GM23338 (cell line): ENCODE measurements around the gene RAB3GAP2. TPM values are rescaled to one million over a fixed set of nuclear protein-coding genes. Genes with fewer than 3 reads are reported as not detected.

Experiments used
- ATAC-seq: fragments of 200-7000 bp; cut with Tn5 transposase; 3 replicates; pipeline ENCODE4 v1.9.1; 2020
- DNase-seq: peaks from one replicate; pipeline ENCODE4 v3.0.0-alpha.2; 2015; ENCODE audit warnings: low spot score
- H2AFZ ChIP-seq: fragments of 200-600 bp; sonication (generic); 2 replicates; pipeline ENCODE4 v1.8.0; 2016; ENCODE audit warnings: antibody characterized with exemption, mild to moderate bottlenecking, moderate library complexity
- H3F3A ChIP-seq: fragments of 200-600 bp; sonication (generic); replicated peaks from 2 replicates; pipeline ENCODE4 v1.8.0; 2017; ENCODE audit warnings: antibody characterized with exemption, mixed run types, low read depth
- H3K27ac ChIP-seq: fragments of 200-600 bp; sonication (generic); 2 replicates; pipeline ENCODE4 v1.6.1; 2016; ENCODE audit warnings: low read depth
- H3K27me3 ChIP-seq: fragments of 200-600 bp; sonication (generic); 2 replicates; pipeline ENCODE4 v1.8.0; 2016; ENCODE audit warnings: mild to moderate bottlenecking, mixed run types, moderate library complexity; ENCODE audit not compliant: insufficient read depth
- H3K36me3 ChIP-seq: fragments of 200-600 bp; sonication (generic); 2 replicates; pipeline ENCODE4 v1.8.0; 2016; ENCODE audit warnings: mild to moderate bottlenecking; ENCODE audit not compliant: insufficient read depth
- H3K4me1 ChIP-seq: fragments of 200-600 bp; sonication (generic); 2 replicates; pipeline ENCODE4 v1.8.0; 2016; ENCODE audit warnings: mild to moderate bottlenecking, moderate library complexity; ENCODE audit not compliant: insufficient read depth
- H3K4me2 ChIP-seq: fragments of 200-600 bp; sonication (generic); 2 replicates; pipeline ENCODE4 v1.7.1; 2017; ENCODE audit warnings: mixed run types
- H3K4me3 ChIP-seq: fragments of 200-600 bp; sonication (generic); 2 replicates; pipeline ENCODE4 v1.6.1; 2016; ENCODE audit warnings: mixed run types
- H3K79me2 ChIP-seq: fragments of 200-600 bp; sonication (generic); replicated peaks from 2 replicates; pipeline ENCODE4 v1.8.0; 2017; ENCODE audit warnings: mild to moderate bottlenecking; ENCODE audit not compliant: insufficient read depth
- H3K9me2 ChIP-seq: fragments of 200-600 bp; sonication (generic); 2 replicates; pipeline ENCODE4 v1.8.0; 2017; ENCODE audit not compliant: insufficient read depth
- H4K20me1 ChIP-seq: fragments of 200-600 bp; sonication (generic); replicated peaks from 2 replicates; pipeline ENCODE4 v1.8.0; 2017; ENCODE audit warnings: mild to moderate bottlenecking; ENCODE audit not compliant: insufficient read depth
- H3K27ac Mint-ChIP-seq: 2 replicates; pipeline ENCODE4 v1.8.0; 2020; ENCODE audit warnings: inconsistent platforms, mild to moderate bottlenecking, moderate library complexity, mixed read lengths
- H3K27me3 Mint-ChIP-seq: 3 replicates; pipeline ENCODE4 v1.8.0; 2022; ENCODE audit warnings: low read depth, mild to moderate bottlenecking, moderate library complexity, mixed read lengths, inconsistent platforms; ENCODE audit not compliant: insufficient read depth, poor library complexity
- H3K36me3 Mint-ChIP-seq: 3 replicates; pipeline ENCODE4 v1.8.0; 2021; ENCODE audit warnings: low read depth, mild to moderate bottlenecking, inconsistent platforms, moderate library complexity, mixed read lengths
- H3K4me1 Mint-ChIP-seq: 3 replicates; pipeline ENCODE4 v1.8.0; 2020; ENCODE audit warnings: mild to moderate bottlenecking, inconsistent platforms, mixed read lengths
- H3K4me3 Mint-ChIP-seq: 3 replicates; pipeline ENCODE4 v1.8.0; 2021; ENCODE audit warnings: moderate library complexity, mild to moderate bottlenecking, inconsistent platforms, mixed read lengths
- H3K9me3 Mint-ChIP-seq: 3 replicates; pipeline ENCODE4 v1.8.0; 2020; ENCODE audit warnings: moderate library complexity, mild to moderate bottlenecking, inconsistent platforms, mixed read lengths
- CREB1 ChIP-seq: fragments of 250-450 bp; sonication (Bioruptor Pico); IDR thresholded peaks from 2 replicates; pipeline ENCODE4 v1.5.0; 2020; ENCODE audit warnings: low read depth, mild to moderate bottlenecking, moderate library complexity
- EZH2 ChIP-seq: fragments of 200-600 bp; sonication (generic); IDR thresholded peaks from one replicate; pipeline ENCODE4 v1.8.0; 2017; ENCODE audit warnings: antibody characterized with exemption, mild to moderate bottlenecking, low read depth; ENCODE audit not compliant: unreplicated experiment
- EZH2phosphoT487 ChIP-seq: fragments of 200-600 bp; sonication (generic); IDR thresholded peaks from one replicate; pipeline ENCODE4 v1.8.1; 2018; ENCODE audit warnings: antibody characterized with exemption; ENCODE audit not compliant: unreplicated experiment
- JUNB ChIP-seq: IDR thresholded peaks from one replicate; pipeline ENCODE4 v1.6.1; 2016; ENCODE audit warnings: antibody characterized with exemption; ENCODE audit not compliant: unreplicated experiment
- NANOG ChIP-seq: IDR thresholded peaks from 2 replicates; pipeline ENCODE4 v1.6.1; 2016; ENCODE audit warnings: antibody characterized with exemption, borderline replicate concordance
- POLR2AphosphoS5 ChIP-seq: IDR thresholded peaks from 2 replicates; pipeline ENCODE4 v1.6.1; 2016; ENCODE audit warnings: antibody characterized with exemption, low read depth
- STAT1 ChIP-seq: IDR thresholded peaks from one replicate; pipeline ENCODE4 v1.6.1; 2016; ENCODE audit warnings: antibody characterized with exemption; ENCODE audit not compliant: unreplicated experiment
- ZNF114 ChIP-seq: fragments of 250-450 bp; sonication (Bioruptor Pico); IDR thresholded peaks from 2 replicates; pipeline ENCODE4 v1.5.0; 2020; ENCODE audit warnings: mild to moderate bottlenecking, moderate library complexity
- ZNF331 ChIP-seq: fragments of 250-450 bp; sonication (Bioruptor Pico); IDR thresholded peaks from 2 replicates; pipeline ENCODE4 v1.5.0; 2020; ENCODE audit warnings: low read depth, mild to moderate bottlenecking, moderate library complexity
- polyA plus RNA-seq: library from polyadenylated mRNA; unstranded; fragments of >200 nt; fragmentation: Nextera tagmentation; extraction: Ambion mirVana; gene quantifications from 2 replicates; pipeline ENCODE4 v1.2.1, GENCODE V29; 2016
- total RNA-seq: library from RNA; depleted of rRNA; stranded (reverse); fragments of >200 nt; shearing (Covaris generic); gene quantifications from 2 replicates; pipeline ENCODE4 v1.2.3, GENCODE V29; 2014
- TF ChIP-seq, protein P1 (sequence below): IDR thresholded peaks from one replicate; pipeline ENCODE4 v1.6.1; 2018; ENCODE audit warnings: antibody characterized with exemption; ENCODE audit not compliant: unreplicated experiment
- TF ChIP-seq, protein P2 (sequence below), 2 experiments: fragments of 200-600 bp in 1 of 2; sonication (generic) in 1 of 2; conservative IDR thresholded peaks; 2 replicates each; pipeline versions ENCODE4 v1.5.1 to v1.6.1; 2016 to 2017; ENCODE audit warnings: antibody characterized with exemption in 2 of 2, low read depth in 2 of 2, mild to moderate bottlenecking in 2 of 2, moderate library complexity in 1 of 2
- TF ChIP-seq, protein P3 (sequence below): IDR thresholded peaks from 2 replicates; pipeline ENCODE4 v1.6.1; 2016; ENCODE audit warnings: antibody characterized with exemption
- TF ChIP-seq, protein P4 (sequence below): fragments of 250-450 bp; sonication (Bioruptor Pico); IDR thresholded peaks from 2 replicates; pipeline ENCODE4 v1.5.0; 2020; ENCODE audit warnings: mild to moderate bottlenecking, moderate library complexity

RAB3GAP2 gene
- total and polyA plus RNA-seq, 2 experiments from 2014 or later: 19.4 to 44.6 TPM

DNA sequence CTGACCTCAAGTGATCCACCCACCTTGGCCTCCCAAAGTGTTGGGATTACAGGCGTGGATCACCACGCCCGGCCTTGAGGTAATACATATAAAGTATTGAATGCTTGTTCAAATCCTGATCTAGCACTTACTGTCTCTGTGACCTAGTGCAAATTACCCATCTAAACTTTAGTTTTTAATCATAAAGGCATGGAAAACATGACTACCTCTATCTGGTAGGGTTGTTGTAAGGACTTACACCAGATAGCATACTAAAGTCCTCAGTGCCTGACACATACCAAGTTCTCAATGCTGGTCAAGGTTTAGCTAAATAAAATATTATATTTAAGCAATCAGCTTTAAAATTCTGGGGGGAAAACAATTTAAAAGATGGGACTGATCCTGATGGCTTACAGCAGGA lies 38.3 kb downstream of the RAB3GAP2 start:
- peaks cover 8% of the 10 kb centered on the region for H4K20me1 ChIP-seq
- H3K27ac ChIP-seq: no peak overlapping the region
- H3K27me3 ChIP-seq: no peaks in the 10 kb centered on the region
- no peak overlapping the region for H3K4me3 Mint-ChIP-seq
- no peak for DNase-seq
- H3K9me3 Mint-ChIP-seq: no peaks in the 10 kb centered on the region
- H3K27me3 Mint-ChIP-seq: no peaks in the 10 kb centered on the region
- no peak for ATAC-seq
- H3K36me3 ChIP-seq: no peaks in the 10 kb centered on the region
- H3K4me3 ChIP-seq: no peak overlapping the region
- peaks cover 84% of the 10 kb centered on the region for H3K79me2 ChIP-seq
- H3K36me3 Mint-ChIP-seq: no peaks in the 10 kb centered on the region
- H3K27ac Mint-ChIP-seq: no peak overlapping the region
- no peak overlapping the region for H3K4me2 ChIP-seq
- H3F3A ChIP-seq: no peaks in the 10 kb centered on the region
- peaks cover 42% of the 10 kb centered on the region for H3K4me1 Mint-ChIP-seq
- H2AFZ ChIP-seq: no peak overlapping the region
- peaks cover 39% of the 10 kb centered on the region for H3K4me1 ChIP-seq
- TF ChIP-seq, protein P1, sequence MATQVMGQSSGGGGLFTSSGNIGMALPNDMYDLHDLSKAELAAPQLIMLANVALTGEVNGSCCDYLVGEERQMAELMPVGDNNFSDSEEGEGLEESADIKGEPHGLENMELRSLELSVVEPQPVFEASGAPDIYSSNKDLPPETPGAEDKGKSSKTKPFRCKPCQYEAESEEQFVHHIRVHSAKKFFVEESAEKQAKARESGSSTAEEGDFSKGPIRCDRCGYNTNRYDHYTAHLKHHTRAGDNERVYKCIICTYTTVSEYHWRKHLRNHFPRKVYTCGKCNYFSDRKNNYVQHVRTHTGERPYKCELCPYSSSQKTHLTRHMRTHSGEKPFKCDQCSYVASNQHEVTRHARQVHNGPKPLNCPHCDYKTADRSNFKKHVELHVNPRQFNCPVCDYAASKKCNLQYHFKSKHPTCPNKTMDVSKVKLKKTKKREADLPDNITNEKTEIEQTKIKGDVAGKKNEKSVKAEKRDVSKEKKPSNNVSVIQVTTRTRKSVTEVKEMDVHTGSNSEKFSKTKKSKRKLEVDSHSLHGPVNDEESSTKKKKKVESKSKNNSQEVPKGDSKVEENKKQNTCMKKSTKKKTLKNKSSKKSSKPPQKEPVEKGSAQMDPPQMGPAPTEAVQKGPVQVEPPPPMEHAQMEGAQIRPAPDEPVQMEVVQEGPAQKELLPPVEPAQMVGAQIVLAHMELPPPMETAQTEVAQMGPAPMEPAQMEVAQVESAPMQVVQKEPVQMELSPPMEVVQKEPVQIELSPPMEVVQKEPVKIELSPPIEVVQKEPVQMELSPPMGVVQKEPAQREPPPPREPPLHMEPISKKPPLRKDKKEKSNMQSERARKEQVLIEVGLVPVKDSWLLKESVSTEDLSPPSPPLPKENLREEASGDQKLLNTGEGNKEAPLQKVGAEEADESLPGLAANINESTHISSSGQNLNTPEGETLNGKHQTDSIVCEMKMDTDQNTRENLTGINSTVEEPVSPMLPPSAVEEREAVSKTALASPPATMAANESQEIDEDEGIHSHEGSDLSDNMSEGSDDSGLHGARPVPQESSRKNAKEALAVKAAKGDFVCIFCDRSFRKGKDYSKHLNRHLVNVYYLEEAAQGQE: no peak
- TF ChIP-seq ZNF331 (CRISPR knock-in tag) (no peak), CREB1 (no peak), POLR2AphosphoS5 (no peak), ZNF114 (CRISPR knock-in tag) (no peak), EZH2phosphoT487 (no peak), NANOG (no peak), STAT1 (no peak), JUNB (no peak), EZH2 (no peak)
- TF ChIP-seq, protein P2, sequence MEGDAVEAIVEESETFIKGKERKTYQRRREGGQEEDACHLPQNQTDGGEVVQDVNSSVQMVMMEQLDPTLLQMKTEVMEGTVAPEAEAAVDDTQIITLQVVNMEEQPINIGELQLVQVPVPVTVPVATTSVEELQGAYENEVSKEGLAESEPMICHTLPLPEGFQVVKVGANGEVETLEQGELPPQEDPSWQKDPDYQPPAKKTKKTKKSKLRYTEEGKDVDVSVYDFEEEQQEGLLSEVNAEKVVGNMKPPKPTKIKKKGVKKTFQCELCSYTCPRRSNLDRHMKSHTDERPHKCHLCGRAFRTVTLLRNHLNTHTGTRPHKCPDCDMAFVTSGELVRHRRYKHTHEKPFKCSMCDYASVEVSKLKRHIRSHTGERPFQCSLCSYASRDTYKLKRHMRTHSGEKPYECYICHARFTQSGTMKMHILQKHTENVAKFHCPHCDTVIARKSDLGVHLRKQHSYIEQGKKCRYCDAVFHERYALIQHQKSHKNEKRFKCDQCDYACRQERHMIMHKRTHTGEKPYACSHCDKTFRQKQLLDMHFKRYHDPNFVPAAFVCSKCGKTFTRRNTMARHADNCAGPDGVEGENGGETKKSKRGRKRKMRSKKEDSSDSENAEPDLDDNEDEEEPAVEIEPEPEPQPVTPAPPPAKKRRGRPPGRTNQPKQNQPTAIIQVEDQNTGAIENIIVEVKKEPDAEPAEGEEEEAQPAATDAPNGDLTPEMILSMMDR (conservative IDR thresholded peaks at IDR 0.05; ENCODE audit: low read depth in 2 of 2): no peak
- TF ChIP-seq, protein P3, sequence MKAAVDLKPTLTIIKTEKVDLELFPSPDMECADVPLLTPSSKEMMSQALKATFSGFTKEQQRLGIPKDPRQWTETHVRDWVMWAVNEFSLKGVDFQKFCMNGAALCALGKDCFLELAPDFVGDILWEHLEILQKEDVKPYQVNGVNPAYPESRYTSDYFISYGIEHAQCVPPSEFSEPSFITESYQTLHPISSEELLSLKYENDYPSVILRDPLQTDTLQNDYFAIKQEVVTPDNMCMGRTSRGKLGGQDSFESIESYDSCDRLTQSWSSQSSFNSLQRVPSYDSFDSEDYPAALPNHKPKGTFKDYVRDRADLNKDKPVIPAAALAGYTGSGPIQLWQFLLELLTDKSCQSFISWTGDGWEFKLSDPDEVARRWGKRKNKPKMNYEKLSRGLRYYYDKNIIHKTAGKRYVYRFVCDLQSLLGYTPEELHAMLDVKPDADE: no peak
- TF ChIP-seq, protein P4, sequence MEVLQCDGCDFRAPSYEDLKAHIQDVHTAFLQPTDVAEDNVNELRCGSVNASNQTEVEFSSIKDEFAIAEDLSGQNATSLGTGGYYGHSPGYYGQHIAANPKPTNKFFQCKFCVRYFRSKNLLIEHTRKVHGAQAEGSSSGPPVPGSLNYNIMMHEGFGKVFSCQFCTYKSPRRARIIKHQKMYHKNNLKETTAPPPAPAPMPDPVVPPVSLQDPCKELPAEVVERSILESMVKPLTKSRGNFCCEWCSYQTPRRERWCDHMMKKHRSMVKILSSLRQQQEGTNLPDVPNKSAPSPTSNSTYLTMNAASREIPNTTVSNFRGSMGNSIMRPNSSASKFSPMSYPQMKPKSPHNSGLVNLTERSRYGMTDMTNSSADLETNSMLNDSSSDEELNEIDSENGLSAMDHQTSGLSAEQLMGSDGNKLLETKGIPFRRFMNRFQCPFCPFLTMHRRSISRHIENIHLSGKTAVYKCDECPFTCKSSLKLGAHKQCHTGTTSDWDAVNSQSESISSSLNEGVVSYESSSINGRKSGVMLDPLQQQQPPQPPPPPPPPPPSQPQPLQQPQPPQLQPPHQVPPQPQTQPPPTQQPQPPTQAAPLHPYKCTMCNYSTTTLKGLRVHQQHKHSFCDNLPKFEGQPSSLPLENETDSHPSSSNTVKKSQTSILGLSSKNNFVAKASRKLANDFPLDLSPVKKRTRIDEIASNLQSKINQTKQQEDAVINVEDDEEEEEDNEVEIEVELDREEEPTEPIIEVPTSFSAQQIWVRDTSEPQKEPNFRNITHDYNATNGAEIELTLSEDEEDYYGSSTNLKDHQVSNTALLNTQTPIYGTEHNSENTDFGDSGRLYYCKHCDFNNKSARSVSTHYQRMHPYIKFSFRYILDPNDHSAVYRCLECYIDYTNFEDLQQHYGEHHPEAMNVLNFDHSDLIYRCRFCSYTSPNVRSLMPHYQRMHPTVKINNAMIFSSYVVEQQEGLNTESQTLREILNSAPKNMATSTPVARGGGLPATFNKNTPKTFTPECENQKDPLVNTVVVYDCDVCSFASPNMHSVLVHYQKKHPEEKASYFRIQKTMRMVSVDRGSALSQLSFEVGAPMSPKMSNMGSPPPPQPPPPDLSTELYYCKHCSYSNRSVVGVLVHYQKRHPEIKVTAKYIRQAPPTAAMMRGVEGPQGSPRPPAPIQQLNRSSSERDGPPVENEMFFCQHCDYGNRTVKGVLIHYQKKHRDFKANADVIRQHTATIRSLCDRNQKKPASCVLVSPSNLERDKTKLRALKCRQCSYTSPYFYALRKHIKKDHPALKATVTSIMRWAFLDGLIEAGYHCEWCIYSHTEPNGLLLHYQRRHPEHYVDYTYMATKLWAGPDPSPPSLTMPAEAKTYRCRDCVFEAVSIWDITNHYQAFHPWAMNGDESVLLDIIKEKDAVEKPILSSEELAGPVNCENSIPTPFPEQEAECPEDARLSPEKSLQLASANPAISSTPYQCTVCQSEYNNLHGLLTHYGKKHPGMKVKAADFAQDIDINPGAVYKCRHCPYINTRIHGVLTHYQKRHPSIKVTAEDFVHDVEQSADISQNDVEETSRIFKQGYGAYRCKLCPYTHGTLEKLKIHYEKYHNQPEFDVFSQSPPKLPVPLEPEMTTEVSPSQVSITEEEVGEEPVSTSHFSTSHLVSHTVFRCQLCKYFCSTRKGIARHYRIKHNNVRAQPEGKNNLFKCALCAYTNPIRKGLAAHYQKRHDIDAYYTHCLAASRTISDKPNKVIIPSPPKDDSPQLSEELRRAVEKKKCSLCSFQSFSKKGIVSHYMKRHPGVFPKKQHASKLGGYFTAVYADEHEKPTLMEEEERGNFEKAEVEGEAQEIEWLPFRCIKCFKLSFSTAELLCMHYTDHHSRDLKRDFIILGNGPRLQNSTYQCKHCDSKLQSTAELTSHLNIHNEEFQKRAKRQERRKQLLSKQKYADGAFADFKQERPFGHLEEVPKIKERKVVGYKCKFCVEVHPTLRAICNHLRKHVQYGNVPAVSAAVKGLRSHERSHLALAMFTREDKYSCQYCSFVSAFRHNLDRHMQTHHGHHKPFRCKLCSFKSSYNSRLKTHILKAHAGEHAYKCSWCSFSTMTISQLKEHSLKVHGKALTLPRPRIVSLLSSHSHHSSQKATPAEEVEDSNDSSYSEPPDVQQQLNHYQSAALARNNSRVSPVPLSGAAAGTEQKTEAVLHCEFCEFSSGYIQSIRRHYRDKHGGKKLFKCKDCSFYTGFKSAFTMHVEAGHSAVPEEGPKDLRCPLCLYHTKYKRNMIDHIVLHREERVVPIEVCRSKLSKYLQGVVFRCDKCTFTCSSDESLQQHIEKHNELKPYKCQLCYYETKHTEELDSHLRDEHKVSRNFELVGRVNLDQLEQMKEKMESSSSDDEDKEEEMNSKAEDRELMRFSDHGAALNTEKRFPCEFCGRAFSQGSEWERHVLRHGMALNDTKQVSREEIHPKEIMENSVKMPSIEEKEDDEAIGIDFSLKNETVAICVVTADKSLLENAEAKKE: no peak
- no peaks in the 10 kb centered on the region for H3K9me2 ChIP-seq
